Kidney tubule cell (primary cell): Measurements from ENCODE around the gene HNRNPF.

Experiments
- DNase-seq: peaks from one replicate; pipeline ENCODE4 v3.0.0-alpha.2; 2018; ENCODE audit warnings: low spot score

Gene HNRNPF

GRCh38 chr10:43421201-43421507 lies 12.2 kb upstream of the HNRNPF start:
- no peak for DNase-seq

- peak; percentile 79 for DNase-seq
Observed at GRCh38 chr10:43420369-43421200, 11.6 kb upstream of the HNRNPF start.

GRCh38 chr10:43419997-43420368 lies 11.0 kb upstream of the HNRNPF start:
- DNase-seq: no peak

- no peak for DNase-seq
Observed at GRCh38 chr10:43417950-43418768, 9.2 kb upstream of the HNRNPF start.

- DNase-seq: no peak
Observed at GRCh38 chr10:43415544-43415943, 6.6 kb upstream of the HNRNPF start.

GRCh38 chr10:43411536-43411935 lies 2.5 kb upstream of the HNRNPF start:
- no peak for DNase-seq

- DNase-seq: no peak
Observed at GRCh38 chr10:43410345-43410744, 1.4 kb upstream of the HNRNPF start.

GRCh38 chr10:43409385-43410109 lies 561 bp upstream of the HNRNPF start:
- DNase-seq: peak; percentile 31

- DNase-seq: no peak
Observed at GRCh38 chr10:43408331-43408709, 666 bp downstream of the HNRNPF start.

GRCh38 chr10:43407576-43408330 lies 1.2 kb downstream of the HNRNPF start:
- DNase-seq: peak; percentile 93

- peak; percentile 64 for DNase-seq
Observed at GRCh38 chr10:43407148-43407575, 1.8 kb downstream of the HNRNPF start.

- DNase-seq: no peak
Observed at GRCh38 chr10:43404704-43405084, 4.3 kb downstream of the HNRNPF start.

- peak; percentile 52 for DNase-seq
Observed at GRCh38 chr10:43403911-43404703, 4.9 kb downstream of the HNRNPF start.

GRCh38 chr10:43402880-43403452 lies 6.0 kb downstream of the HNRNPF start:
- no peak for DNase-seq

GRCh38 chr10:43402176-43402575 lies 6.8 kb downstream of the HNRNPF start:
- DNase-seq: no peak

- DNase-seq: no peak
Observed at GRCh38 chr10:43401627-43402026, 7.4 kb downstream of the HNRNPF start.

GRCh38 chr10:43399320-43400310 lies 9.4 kb downstream of the HNRNPF start:
- peak; percentile 17 for DNase-seq

GRCh38 chr10:43398939-43399319 lies 10.1 kb downstream of the HNRNPF start:
- DNase-seq: no peak

- DNase-seq: peak; percentile 96
Observed at GRCh38 chr10:43396928-43397624, 11.9 kb downstream of the HNRNPF start.
